ENCODE measurements around the gene ZG16. TPM values are rescaled to one million over a fixed set of nuclear protein-coding genes. Genes with fewer than 3 reads are reported as not detected.
A peak's percentile ranks its signal among the peaks of the same experiment; 100 is the strongest.

ZG16 gene
- total and polyA plus RNA-seq, 9 of the 15 experiments (the other 6 are each of a cell fraction or from before 2014, with no cell fraction given) = 0.04 TPM; not detected in 8

DNA sequence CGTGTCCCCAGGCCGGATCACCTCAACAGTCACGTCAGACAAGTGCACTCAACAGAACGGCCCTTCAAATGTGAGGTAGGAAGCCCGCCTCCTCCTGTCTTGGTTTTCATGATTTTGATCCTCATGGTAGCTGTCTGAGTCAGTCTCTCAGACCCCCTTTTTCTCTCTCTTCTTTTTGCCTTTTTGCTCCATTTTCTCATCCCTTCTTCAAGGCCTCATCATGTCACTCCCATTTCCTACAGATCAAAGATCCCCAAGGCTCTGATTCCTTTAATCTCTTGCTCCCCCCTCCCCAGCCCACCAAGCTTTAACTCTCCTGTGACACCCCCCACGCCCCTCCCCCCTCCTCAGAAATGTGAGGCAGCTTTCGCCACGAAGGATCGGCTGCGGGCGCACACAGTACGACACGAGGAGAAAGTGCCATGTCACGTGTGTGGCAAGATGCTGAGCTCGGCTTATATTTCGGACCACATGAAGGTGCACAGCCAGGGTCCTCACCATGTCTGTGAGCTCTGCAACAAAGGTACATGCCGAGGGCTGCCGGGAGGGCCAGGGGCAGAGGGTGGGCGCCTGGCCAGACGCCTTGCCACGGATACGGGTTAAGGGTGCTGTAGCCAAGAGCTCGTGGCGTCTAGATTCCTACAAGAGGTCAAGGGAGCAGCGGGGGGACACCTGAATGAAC lies 30.3 kb downstream of the ZG16 start (continued):
- TF ChIP-seq E2F8 (IDR thresholded peaks at IDR 0.05; ENCODE audit: low read depth, partially characterized antibody) (no peak), SUPT5H (IDR thresholded peaks at IDR 0.05) (0 out of 2 replicates have a peak, but pooled peaks have one; percentile 21)
- TF ChIP-seq, protein P1, sequence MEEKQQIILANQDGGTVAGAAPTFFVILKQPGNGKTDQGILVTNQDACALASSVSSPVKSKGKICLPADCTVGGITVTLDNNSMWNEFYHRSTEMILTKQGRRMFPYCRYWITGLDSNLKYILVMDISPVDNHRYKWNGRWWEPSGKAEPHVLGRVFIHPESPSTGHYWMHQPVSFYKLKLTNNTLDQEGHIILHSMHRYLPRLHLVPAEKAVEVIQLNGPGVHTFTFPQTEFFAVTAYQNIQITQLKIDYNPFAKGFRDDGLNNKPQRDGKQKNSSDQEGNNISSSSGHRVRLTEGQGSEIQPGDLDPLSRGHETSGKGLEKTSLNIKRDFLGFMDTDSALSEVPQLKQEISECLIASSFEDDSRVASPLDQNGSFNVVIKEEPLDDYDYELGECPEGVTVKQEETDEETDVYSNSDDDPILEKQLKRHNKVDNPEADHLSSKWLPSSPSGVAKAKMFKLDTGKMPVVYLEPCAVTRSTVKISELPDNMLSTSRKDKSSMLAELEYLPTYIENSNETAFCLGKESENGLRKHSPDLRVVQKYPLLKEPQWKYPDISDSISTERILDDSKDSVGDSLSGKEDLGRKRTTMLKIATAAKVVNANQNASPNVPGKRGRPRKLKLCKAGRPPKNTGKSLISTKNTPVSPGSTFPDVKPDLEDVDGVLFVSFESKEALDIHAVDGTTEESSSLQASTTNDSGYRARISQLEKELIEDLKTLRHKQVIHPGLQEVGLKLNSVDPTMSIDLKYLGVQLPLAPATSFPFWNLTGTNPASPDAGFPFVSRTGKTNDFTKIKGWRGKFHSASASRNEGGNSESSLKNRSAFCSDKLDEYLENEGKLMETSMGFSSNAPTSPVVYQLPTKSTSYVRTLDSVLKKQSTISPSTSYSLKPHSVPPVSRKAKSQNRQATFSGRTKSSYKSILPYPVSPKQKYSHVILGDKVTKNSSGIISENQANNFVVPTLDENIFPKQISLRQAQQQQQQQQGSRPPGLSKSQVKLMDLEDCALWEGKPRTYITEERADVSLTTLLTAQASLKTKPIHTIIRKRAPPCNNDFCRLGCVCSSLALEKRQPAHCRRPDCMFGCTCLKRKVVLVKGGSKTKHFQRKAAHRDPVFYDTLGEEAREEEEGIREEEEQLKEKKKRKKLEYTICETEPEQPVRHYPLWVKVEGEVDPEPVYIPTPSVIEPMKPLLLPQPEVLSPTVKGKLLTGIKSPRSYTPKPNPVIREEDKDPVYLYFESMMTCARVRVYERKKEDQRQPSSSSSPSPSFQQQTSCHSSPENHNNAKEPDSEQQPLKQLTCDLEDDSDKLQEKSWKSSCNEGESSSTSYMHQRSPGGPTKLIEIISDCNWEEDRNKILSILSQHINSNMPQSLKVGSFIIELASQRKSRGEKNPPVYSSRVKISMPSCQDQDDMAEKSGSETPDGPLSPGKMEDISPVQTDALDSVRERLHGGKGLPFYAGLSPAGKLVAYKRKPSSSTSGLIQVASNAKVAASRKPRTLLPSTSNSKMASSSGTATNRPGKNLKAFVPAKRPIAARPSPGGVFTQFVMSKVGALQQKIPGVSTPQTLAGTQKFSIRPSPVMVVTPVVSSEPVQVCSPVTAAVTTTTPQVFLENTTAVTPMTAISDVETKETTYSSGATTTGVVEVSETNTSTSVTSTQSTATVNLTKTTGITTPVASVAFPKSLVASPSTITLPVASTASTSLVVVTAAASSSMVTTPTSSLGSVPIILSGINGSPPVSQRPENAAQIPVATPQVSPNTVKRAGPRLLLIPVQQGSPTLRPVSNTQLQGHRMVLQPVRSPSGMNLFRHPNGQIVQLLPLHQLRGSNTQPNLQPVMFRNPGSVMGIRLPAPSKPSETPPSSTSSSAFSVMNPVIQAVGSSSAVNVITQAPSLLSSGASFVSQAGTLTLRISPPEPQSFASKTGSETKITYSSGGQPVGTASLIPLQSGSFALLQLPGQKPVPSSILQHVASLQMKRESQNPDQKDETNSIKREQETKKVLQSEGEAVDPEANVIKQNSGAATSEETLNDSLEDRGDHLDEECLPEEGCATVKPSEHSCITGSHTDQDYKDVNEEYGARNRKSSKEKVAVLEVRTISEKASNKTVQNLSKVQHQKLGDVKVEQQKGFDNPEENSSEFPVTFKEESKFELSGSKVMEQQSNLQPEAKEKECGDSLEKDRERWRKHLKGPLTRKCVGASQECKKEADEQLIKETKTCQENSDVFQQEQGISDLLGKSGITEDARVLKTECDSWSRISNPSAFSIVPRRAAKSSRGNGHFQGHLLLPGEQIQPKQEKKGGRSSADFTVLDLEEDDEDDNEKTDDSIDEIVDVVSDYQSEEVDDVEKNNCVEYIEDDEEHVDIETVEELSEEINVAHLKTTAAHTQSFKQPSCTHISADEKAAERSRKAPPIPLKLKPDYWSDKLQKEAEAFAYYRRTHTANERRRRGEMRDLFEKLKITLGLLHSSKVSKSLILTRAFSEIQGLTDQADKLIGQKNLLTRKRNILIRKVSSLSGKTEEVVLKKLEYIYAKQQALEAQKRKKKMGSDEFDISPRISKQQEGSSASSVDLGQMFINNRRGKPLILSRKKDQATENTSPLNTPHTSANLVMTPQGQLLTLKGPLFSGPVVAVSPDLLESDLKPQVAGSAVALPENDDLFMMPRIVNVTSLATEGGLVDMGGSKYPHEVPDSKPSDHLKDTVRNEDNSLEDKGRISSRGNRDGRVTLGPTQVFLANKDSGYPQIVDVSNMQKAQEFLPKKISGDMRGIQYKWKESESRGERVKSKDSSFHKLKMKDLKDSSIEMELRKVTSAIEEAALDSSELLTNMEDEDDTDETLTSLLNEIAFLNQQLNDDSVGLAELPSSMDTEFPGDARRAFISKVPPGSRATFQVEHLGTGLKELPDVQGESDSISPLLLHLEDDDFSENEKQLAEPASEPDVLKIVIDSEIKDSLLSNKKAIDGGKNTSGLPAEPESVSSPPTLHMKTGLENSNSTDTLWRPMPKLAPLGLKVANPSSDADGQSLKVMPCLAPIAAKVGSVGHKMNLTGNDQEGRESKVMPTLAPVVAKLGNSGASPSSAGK (IDR thresholded peaks at IDR 0.05) = peak; percentile 70
